HUES64 (cell line): Measurements from ENCODE around the gene ERVW-1.
"Not testable (repeated sequence)": the region's sequence is repeated elsewhere in the genome, so short reads cannot be mapped to it uniquely, and the experiment has no call there.

ENCODE experiments used
- H3K27ac ChIP-seq: 2 replicates; pipeline ENCODE4 v1.7.0; 2013; ENCODE audit warnings: low read depth, low read length, inconsistent platforms
- H3K27me3 ChIP-seq: 2 replicates; pipeline ENCODE4 v1.6.1; 2013; ENCODE audit warnings: mild to moderate bottlenecking, low read length; ENCODE audit not compliant: insufficient read depth
- H3K36me3 ChIP-seq: 2 replicates; pipeline ENCODE4 v1.6.1; 2013; ENCODE audit warnings: mild to moderate bottlenecking, low read length; ENCODE audit not compliant: insufficient read depth
- H3K4me1 ChIP-seq: 2 replicates; pipeline ENCODE4 v1.6.1; 2013; ENCODE audit warnings: mild to moderate bottlenecking, low read length, moderate library complexity; ENCODE audit not compliant: insufficient read depth
- H3K4me3 ChIP-seq: 2 replicates; pipeline ENCODE4 v1.5.1; 2013; ENCODE audit warnings: mild to moderate bottlenecking, low read length, moderate library complexity
- H3K9ac ChIP-seq: 2 replicates; pipeline ENCODE4 v1.6.1; 2013; ENCODE audit warnings: mild to moderate bottlenecking, low read depth, low read length
- H3K9me3 ChIP-seq: 2 replicates; pipeline ENCODE4 v1.6.1; 2013; ENCODE audit warnings: low read depth, low read length; ENCODE audit not compliant: insufficient read depth
- WGBS: fragments of 150-250, 120-280 bp; methylation state at CpG from one replicate; pipeline ENCODE4 v1.1.7; 2013; ENCODE audit warnings: missing lambda C conversion rate; 5-methylcytosine and 5-hydroxymethylcytosine counted together

Gene ERVW-1

DNA sequence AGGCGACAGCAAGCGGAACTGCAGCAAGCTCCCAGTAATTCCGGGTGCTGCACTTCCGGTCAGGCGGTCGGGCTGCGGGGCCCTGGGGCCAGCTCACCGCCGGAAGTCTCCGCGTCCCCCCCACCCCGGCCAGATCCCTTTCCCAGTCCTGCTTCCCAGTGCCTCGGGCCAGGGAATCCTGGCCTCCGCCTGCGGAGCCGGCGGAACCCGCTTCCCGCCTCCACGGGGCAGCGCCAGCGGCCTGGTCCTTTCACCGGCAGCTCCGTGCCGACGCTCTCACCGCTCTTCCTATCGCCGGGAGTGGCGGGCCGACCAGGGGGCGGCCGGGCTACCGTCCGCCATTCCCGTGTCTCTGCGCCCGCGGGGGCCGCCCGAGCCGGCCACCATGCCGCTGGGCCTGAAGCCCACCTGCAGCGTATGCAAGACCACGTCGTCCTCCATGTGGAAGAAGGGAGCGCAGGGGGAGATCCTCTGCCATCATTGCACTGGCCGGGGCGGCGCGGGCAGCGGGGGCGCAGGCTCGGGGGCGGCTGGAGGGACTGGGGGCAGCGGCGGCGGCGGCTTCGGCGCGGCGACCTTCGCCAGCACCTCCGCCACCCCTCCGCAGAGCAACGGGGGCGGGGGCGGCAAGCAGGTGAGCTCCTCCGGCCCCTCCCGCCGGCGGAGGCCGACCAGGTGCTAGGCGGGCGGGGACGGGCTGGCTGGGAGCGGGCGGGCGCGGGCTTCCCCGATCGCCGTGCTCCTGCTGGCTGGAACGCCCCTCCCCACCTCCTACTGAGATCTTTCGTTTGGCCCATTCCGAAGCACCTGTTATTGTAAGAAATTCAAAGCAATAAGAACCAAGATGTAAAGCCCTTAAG lies 30.2 kb downstream of the ERVW-1 start, which contains the start of gene GATAD1:
GATAD1 (plus strand) TSS at position 138 of the 860 bp plus-strand sequence; CDS start at position 386, 248 bp downstream.
- peak within 1 kb of the TSS; percentile 99 for H3K4me3 ChIP-seq
- H3K36me3 ChIP-seq: peaks cover 40% of the 10 kb centered on the region
- no peaks in the 10 kb centered on the region for H3K27me3 ChIP-seq
- H3K4me1 ChIP-seq: peaks cover 9% of the 10 kb centered on the region; the same call in 1 of the 2 replicates
- H3K27ac ChIP-seq: peak within 1 kb of the TSS; percentile 94
- no peaks in the 10 kb centered on the region for H3K9me3 ChIP-seq
- H3K9ac ChIP-seq: peak within 1 kb of the TSS; percentile 98
- under 1% methylated on average over 87 of the region's 87 CpGs for WGBS

DNA sequence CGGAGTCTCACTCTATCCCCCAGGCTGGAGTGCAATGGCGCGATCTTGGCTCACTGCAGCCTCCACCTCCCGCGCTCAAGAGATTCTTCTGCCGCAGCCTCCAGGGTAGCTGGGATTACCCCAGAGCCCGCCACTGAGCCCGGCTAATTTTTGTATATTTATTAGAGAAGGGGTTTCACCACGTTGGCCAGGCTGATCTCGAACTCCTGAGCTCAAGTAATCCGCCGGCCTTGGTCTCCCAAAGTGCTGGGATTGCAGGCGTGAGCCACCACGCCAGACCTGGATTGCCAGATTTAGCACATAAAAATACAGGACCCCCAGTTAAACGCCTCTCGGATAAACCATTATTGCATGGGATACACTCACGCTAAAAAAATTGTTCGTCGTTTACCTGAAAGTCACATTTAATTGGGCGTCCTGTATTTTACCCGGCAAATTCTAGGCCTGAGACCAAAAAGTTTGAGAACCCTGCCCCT lies 30.8 kb downstream of the ERVW-1 start:
- Histone ChIP-seq H3K27me3 (no peaks in the 10 kb centered on the region), H3K9me3 (no peaks in the 10 kb centered on the region), H3K4me1 (peaks cover 9% of the 10 kb centered on the region; the same call in 1 of the 2 replicates), H3K4me3 (peak overlapping the region; percentile 99), H3K9ac (peak overlapping the region; percentile 98; the same call in 1 of the 2 replicates), H3K36me3 (peaks cover 33% of the 10 kb centered on the region), H3K27ac (no peak overlapping the region)
- 57% methylated on average over 21 of the region's 21 CpGs for WGBS

DNA sequence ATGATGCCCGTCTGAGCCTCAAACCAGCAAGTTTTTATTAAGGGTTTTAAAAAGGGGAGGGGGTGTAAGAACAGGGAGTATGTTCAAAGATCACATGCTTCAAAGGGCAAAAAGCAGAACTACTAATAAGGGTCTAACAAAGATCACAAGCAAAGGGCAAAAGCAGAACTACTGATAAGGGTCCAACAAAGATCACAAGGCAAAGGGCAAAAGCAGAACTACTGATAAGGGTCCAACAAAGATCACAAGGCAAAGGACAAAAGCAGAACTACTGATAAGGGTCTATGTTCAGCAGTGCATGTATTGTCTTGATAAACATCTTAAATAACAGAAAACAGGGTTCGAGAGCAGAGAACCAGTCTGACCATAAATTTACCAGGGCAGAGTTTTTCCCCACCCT lies 35.0 kb downstream of the ERVW-1 start:
- H3K27me3 ChIP-seq, H3K9me3 ChIP-seq, H3K27ac ChIP-seq, H3K9ac ChIP-seq, H3K4me3 ChIP-seq, H3K36me3 ChIP-seq, H3K4me1 ChIP-seq: not testable (repeated sequence)
- WGBS: 76% methylated on average over 2 of the region's 2 CpGs

DNA sequence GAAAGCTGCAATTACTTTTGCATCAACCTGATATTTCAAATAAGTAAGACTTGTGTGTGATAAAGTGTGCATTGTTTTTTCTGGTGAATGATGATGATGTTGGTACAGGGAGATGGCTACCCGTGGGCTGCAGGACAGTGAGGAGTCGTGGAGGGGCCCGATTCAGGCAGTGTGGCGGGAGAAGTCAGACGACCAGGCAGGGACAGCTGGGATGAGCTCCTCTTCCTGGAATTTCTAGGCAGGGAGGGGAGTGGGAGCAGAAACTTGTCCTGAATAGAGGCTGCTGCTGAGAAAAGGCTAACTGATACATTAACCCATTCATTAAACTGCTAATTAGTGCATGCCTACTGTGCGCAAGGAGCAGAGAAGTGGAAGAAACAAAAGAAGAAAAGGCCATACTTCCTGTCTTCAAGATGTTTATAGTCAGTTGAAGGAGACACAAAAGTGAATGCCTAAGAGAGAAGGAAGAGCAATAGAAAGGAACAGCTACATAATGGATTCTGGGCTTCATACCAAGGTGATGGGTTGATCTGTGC lies 39.7 kb downstream of the ERVW-1 start:
- H3K27ac ChIP-seq: no peak overlapping the region
- 79% methylated on average over 6 of the region's 6 CpGs for WGBS
- no peaks in the 10 kb centered on the region for H3K27me3 ChIP-seq
- H3K4me3 ChIP-seq: no peak overlapping the region
- no peaks in the 10 kb centered on the region for H3K36me3 ChIP-seq
- no peak overlapping the region for H3K9ac ChIP-seq
- no peaks in the 10 kb centered on the region for H3K9me3 ChIP-seq
- H3K4me1 ChIP-seq: peaks cover 22% of the 10 kb centered on the region

DNA sequence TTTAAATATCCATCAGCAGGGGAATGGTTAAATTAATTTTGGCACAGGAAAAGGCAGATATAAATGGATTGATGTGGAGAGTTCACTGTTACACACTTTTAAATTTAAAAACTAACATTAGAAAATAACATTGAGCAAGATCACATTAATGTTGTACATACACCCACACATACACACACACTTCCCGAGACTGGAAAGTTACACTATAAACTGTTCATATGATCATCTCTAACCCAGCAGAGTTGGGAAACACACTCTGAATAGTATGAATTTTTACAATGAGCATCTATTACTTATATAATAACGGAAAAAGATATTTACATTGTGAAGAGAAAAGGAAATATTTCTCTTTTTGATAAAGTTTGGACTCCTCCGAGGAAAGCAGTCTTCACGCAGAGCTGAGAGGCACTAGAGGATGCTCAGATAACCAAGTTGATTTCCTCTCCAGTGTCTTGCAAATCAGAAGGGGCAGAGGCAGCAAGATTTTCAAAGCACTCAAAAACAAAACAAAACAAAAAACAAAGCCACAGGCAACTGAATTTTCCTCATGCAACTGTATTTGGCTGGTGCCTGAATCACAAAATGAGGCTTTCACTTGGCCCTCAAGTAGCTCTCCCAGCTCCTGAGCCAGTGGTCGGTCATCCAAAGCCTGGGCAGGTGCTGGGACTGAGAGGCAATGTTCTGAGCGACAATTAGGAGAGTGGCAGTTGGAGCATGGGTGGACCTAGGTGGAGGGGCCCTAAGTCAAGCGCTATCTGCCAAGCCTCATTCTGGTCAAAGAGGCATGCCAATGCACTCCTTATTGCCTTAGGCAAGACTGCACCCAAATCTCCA lies 40.9 kb downstream of the ERVW-1 start:
- Histone ChIP-seq H3K4me3 (no peak overlapping the region), H3K27ac (peak overlapping the region; percentile 78), H3K36me3 (no peaks in the 10 kb centered on the region), H3K9ac (no peak overlapping the region), H3K27me3 (no peaks in the 10 kb centered on the region), H3K4me1 (peaks cover 22% of the 10 kb centered on the region), H3K9me3 (no peaks in the 10 kb centered on the region)
- WGBS: 61% methylated on average over 6 of the region's 7 CpGs

DNA sequence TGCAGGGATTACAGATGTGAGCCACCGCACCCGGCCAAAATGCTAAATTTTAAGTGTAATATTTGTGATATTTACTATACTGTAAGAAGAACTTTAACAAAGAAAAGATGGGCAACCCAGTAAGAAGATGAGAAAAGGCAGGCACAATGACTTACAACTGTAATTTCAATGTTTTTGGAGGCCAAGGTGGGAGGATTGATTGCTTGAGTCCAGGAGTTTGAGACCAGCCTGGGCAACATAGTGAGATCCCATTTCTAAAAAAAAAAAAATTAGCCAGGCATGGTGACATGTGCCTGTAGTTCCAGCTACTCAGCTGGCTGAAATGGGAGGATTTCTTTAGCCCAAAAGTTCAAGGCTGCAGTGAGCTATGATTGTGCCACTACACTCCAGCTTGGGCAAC lies 42.2 kb downstream of the ERVW-1 start:
- Histone ChIP-seq H3K4me3 (no peak overlapping the region), H3K4me1 (peaks cover 18% of the 10 kb centered on the region), H3K9me3 (no peaks in the 10 kb centered on the region), H3K27me3 (no peaks in the 10 kb centered on the region), H3K9ac (no peak overlapping the region), H3K27ac (no peak overlapping the region), H3K36me3 (no peaks in the 10 kb centered on the region)
- WGBS: 100% methylated on average over 1 of the region's 2 CpGs

DNA sequence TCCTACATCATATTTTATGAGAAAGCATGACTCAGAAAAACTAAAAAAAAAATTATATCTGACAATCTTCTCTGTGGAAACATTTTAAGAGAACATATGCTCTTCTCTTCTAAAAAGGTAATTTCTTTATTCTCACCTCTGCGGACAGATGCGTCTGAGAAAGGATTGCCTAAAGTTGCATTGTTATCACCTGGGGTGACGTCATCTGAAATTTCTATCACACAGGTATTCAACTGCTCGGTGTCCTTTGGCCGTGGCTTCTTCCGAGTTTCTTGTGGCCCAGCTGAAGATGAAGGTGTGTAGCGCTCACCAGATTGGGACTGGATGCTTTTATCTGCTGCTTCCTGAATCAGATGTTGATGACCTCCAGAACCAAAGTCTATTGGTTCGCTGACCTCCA lies 44.7 kb downstream of the ERVW-1 start:
- Histone ChIP-seq H3K36me3 (no peaks in the 10 kb centered on the region), H3K9me3 (no peaks in the 10 kb centered on the region), H3K27me3 (no peaks in the 10 kb centered on the region), H3K9ac (no peak overlapping the region), H3K4me1 (peaks cover 14% of the 10 kb centered on the region), H3K27ac (no peak overlapping the region), H3K4me3 (no peak overlapping the region)
- 92% methylated on average over 8 of the region's 8 CpGs for WGBS

DNA sequence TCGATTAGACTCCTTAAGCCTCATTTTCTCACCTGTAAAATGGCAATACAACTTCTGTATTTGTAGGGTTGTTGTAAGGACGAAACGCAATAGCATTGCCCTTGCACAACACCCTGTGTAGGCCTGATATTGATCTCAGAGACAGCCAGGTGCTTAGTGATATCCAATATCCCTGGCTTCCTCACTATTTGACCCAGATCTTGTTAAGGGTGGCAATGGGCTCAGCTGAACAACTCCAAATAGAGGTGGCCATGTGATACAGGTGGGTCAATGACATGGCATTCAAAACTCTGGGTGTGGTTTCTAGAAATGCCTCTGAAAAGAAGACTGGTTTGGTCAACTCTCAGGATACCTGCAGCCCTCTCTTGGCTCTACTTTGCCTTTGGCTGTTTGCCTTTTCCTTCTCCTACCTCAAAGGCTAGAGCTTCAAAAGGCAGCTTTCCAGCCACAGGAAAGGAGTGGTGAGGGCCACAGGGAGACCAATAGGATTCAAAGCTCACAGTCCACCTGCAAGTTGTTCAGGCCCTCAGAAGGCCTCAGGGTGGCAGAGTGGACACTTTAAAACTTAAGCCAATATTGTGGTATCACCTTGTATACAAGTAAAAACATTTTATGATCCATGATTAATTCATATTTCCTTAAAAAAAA lies 45.3 kb downstream of the ERVW-1 start:
- H3K4me3 ChIP-seq: no peak overlapping the region
- no peaks in the 10 kb centered on the region for H3K36me3 ChIP-seq
- no peaks in the 10 kb centered on the region for H3K27me3 ChIP-seq
- no peaks in the 10 kb centered on the region for H3K9me3 ChIP-seq
- peaks cover 12% of the 10 kb centered on the region for H3K4me1 ChIP-seq
- 93% methylated on average over 3 of the region's 3 CpGs for WGBS
- H3K9ac ChIP-seq: no peak overlapping the region
- H3K27ac ChIP-seq: no peak overlapping the region

DNA sequence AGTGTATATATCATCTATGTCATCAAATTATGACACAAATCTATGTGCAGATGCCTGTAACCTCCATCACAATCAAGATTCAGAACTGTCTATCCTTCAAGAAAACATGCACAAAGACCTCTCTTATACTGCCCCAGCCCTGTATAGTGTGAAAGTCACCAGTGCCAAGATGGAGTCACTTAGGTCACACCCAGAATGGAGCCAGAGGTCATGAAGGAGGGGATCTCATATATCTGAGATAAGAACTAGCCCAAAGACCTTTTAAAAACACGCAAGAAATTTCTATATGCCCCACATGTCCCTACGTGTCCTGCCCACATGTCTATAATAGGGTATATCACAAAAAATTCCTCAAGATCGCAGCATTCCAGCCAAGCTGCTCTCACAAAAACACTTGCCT lies 50.6 kb downstream of the ERVW-1 start:
- Histone ChIP-seq H3K4me1 (peaks cover 6% of the 10 kb centered on the region), H3K4me3 (no peak overlapping the region), H3K36me3 (no peaks in the 10 kb centered on the region), H3K27ac (no peak overlapping the region), H3K27me3 (no peaks in the 10 kb centered on the region), H3K9me3 (no peaks in the 10 kb centered on the region), H3K9ac (no peak overlapping the region)
- 93% methylated on average over 3 of the region's 3 CpGs for WGBS

DNA sequence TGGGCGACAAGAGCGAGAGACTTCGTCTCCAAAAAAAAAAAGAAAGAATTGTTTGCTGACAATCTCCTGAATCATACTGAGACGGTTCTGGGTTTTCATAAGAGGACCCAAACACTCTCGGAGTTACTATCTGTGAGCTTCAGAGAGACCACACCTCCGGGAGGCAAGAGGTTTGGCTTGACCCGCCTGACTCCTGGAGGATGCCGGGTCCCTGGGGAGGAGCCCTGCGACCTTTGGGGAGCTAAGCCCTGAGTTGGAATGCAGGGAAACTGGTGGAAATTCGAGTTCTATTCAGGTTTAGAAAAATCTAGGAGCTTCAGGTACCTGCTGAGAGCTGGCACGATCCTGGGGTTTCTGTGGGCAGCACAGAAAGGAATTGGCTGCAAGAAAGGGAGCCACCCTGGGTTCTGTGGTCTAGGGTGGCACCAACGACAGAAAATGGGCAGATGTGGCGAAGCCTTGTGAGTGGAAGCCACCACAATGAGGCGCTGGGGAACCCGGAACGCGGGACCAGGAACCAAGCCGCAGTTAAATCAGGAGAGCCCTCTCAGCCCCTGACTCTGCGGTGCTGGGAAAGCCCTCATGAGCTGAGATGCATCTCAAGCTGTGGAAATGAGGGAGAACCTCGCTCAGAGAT lies 52.3 kb downstream of the ERVW-1 start:
- H3K9me3 ChIP-seq: no peaks in the 10 kb centered on the region
- no peak overlapping the region for H3K4me3 ChIP-seq
- H3K27me3 ChIP-seq: no peaks in the 10 kb centered on the region
- WGBS: 83% methylated on average over 20 of the region's 20 CpGs
- H3K4me1 ChIP-seq: peaks cover 6% of the 10 kb centered on the region
- no peak overlapping the region for H3K9ac ChIP-seq
- no peak overlapping the region for H3K27ac ChIP-seq
- no peaks in the 10 kb centered on the region for H3K36me3 ChIP-seq
